Activated T-cell treated with anti-CD3 and anti-CD28 coated beads for 24 hours (primary cell): ENCODE results near the gene MMP7.
"Not testable (repeated sequence)": the region's sequence is repeated elsewhere in the genome, so short reads cannot be mapped to it uniquely, and the experiment has no call there.

ENCODE experiments used
- DNase-seq: peaks from one replicate; pipeline ENCODE4 v3.0.0-alpha.2; 2020; ENCODE audit warnings: low read depth

The MMP7 gene

GRCh38 chr11:102539567-102539966 lies 9.0 kb upstream of the MMP7 start:
- DNase-seq, result no peak

- no peak for DNase-seq
Measured at GRCh38 chr11:102538932-102539331, 8.4 kb upstream of the MMP7 start.

- DNase-seq, result no peak
Measured at GRCh38 chr11:102534261-102534872, 3.8 kb upstream of the MMP7 start.

- DNase-seq, result no peak
Measured at GRCh38 chr11:102528618-102529017, 1.9 kb downstream of the MMP7 start.

- DNase-seq, result no peak
Measured at GRCh38 chr11:102527684-102528083, 2.9 kb downstream of the MMP7 start.

- DNase-seq, result no peak
Measured at GRCh38 chr11:102527041-102527440, 3.5 kb downstream of the MMP7 start.

GRCh38 chr11:102523887-102524286 lies 6.7 kb downstream of the MMP7 start:
- DNase-seq, result no peak

GRCh38 chr11:102523189-102523570 lies 7.4 kb downstream of the MMP7 start:
- no peak for DNase-seq

- DNase-seq, result no peak
Measured at GRCh38 chr11:102522312-102523188, 8.0 kb downstream of the MMP7 start.

- no peak for DNase-seq
Measured at GRCh38 chr11:102521121-102521520, 9.4 kb downstream of the MMP7 start.

- no peak for DNase-seq
Measured at GRCh38 chr11:102520514-102520913, 10.0 kb downstream of the MMP7 start.

GRCh38 chr11:102518296-102519094 lies 12.1 kb downstream of the MMP7 start:
- no peak for DNase-seq

- DNase-seq, result no peak
Measured at GRCh38 chr11:102517670-102518069, 12.9 kb downstream of the MMP7 start.

GRCh38 chr11:102516179-102516578 lies 14.4 kb downstream of the MMP7 start:
- DNase-seq, result no peak

- no peak for DNase-seq
Measured at GRCh38 chr11:102513869-102514268, 16.7 kb downstream of the MMP7 start.

- no peak for DNase-seq
Measured at GRCh38 chr11:102510439-102511135, 20.0 kb downstream of the MMP7 start.

GRCh38 chr11:102502831-102503230 lies 27.7 kb downstream of the MMP7 start:
- not testable (repeated sequence) for DNase-seq

- no peak for DNase-seq
Measured at GRCh38 chr11:102500829-102501228, 29.7 kb downstream of the MMP7 start.

- no peak for DNase-seq
Measured at GRCh38 chr11:102499931-102500330, 30.6 kb downstream of the MMP7 start.

GRCh38 chr11:102499151-102499550 lies 31.4 kb downstream of the MMP7 start:
- DNase-seq, result no peak

GRCh38 chr11:102497061-102497460 lies 33.5 kb downstream of the MMP7 start:
- no peak for DNase-seq
